Muscle layer of duodenum (tissue), 2 donors: ENCODE measurements around the gene GBP1.
"Not testable (repeated sequence)": the region's sequence is repeated elsewhere in the genome, so short reads cannot be mapped to it uniquely, and the experiment has no call there.

Experiments
- H3K27ac ChIP-seq: one replicate; pipeline ENCODE4 v1.7.0; 2013; ENCODE audit warnings: mild to moderate bottlenecking, low read length
- H3K27me3 ChIP-seq: one replicate; pipeline ENCODE4 v1.7.0; 2013; ENCODE audit warnings: low read depth, mild to moderate bottlenecking, control low read depth, low read length
- H3K36me3 ChIP-seq, 2 donors: one replicate each; pipeline ENCODE4 v1.7.0; 2013; ENCODE audit warnings: low read length in 2 of 2, control low read depth in 1 of 2, mild to moderate bottlenecking in 1 of 2; ENCODE audit not compliant: insufficient read depth in 2 of 2, control insufficient read depth in 1 of 2
- H3K4me1 ChIP-seq, 2 donors: one replicate each; pipeline ENCODE4 v1.7.0; 2013; ENCODE audit warnings: low read length in 2 of 2, mild to moderate bottlenecking in 2 of 2, control low read depth in 1 of 2, moderate library complexity in 1 of 2; ENCODE audit not compliant: insufficient read depth in 2 of 2, control insufficient read depth in 1 of 2
- H3K4me3 ChIP-seq, 2 donors: one replicate each; pipeline ENCODE4 v1.7.0; 2013; ENCODE audit warnings: low read length in 2 of 2, low read depth in 1 of 2, mild to moderate bottlenecking in 1 of 2
- H3K9me3 ChIP-seq, 2 donors: one replicate each; pipeline ENCODE4 v1.7.0; 2013; ENCODE audit warnings: low read length in 2 of 2, control low read depth in 1 of 2, mild to moderate bottlenecking in 1 of 2; ENCODE audit not compliant: control insufficient read depth in 1 of 2
- donor health status: healthy.

Gene GBP1

GRCh38 chr1:89087241-89087640 is 22.2 kb upstream of the GBP1 start:
- no peaks in the 10 kb centered on the region for H3K9me3 ChIP-seq
- H3K36me3 ChIP-seq, result no peaks in the 10 kb centered on the region
- H3K27ac ChIP-seq, result no peak overlapping the region
- H3K27me3 ChIP-seq, result no peaks in the 10 kb centered on the region
- no peak overlapping the region for H3K4me3 ChIP-seq
- no peaks in the 10 kb centered on the region for H3K4me1 ChIP-seq

- Histone ChIP-seq H3K36me3 (no peaks in the 10 kb centered on the region), H3K27ac (no peak overlapping the region), H3K4me1 (no peaks in the 10 kb centered on the region), H3K9me3 (no peaks in the 10 kb centered on the region), H3K4me3 (no peak overlapping the region), H3K27me3 (no peaks in the 10 kb centered on the region)
These were observed 20.8 kb upstream of the GBP1 start for GRCh38 chr1:89085781-89086180.

- Histone ChIP-seq H3K27ac (no peak overlapping the region), H3K4me3 (no peak overlapping the region), H3K9me3 (no peaks in the 10 kb centered on the region), H3K4me1 (no peaks in the 10 kb centered on the region), H3K36me3 (no peaks in the 10 kb centered on the region), H3K27me3 (no peaks in the 10 kb centered on the region)
These were observed 16.0 kb upstream of the GBP1 start for GRCh38 chr1:89081005-89081404.

- not testable (repeated sequence) for H3K27ac ChIP-seq, H3K4me1 ChIP-seq, H3K36me3 ChIP-seq, H3K4me3 ChIP-seq, H3K9me3 ChIP-seq, H3K27me3 ChIP-seq
These were observed 15.1 kb upstream of the GBP1 start for GRCh38 chr1:89080068-89080467.

GRCh38 chr1:89072466-89073065 is 7.6 kb upstream of the GBP1 start:
- not testable (repeated sequence) for H3K27ac ChIP-seq, H3K27me3 ChIP-seq, H3K4me3 ChIP-seq, H3K9me3 ChIP-seq, H3K36me3 ChIP-seq, H3K4me1 ChIP-seq

GRCh38 chr1:89070509-89070908 is 5.5 kb upstream of the GBP1 start:
- no peaks in the 10 kb centered on the region for H3K9me3 ChIP-seq
- H3K4me1 ChIP-seq, result no peaks in the 10 kb centered on the region
- H3K27ac ChIP-seq, result no peak overlapping the region
- no peaks in the 10 kb centered on the region for H3K27me3 ChIP-seq
- peak overlapping the region; percentile 49 to 75 for H3K4me3 ChIP-seq
- no peaks in the 10 kb centered on the region for H3K36me3 ChIP-seq

- H3K4me3 ChIP-seq, result peak overlapping the region; percentile 49 to 75
- no peaks in the 10 kb centered on the region for H3K36me3 ChIP-seq
These were observed 4.9 kb upstream of the GBP1 start for GRCh38 chr1:89069951-89070350.

GRCh38 chr1:89068291-89068690 is 3.3 kb upstream of the GBP1 start:
- Histone ChIP-seq H3K36me3 (no peaks in the 10 kb centered on the region), H3K9me3 (no peaks in the 10 kb centered on the region), H3K27ac (no peak overlapping the region), H3K27me3 (no peaks in the 10 kb centered on the region), H3K4me1 (peaks cover 0 to 3% of the 10 kb centered on the region in 2 donors), H3K4me3 (no peak overlapping the region)

More at GRCh38 chr1:89069951-89070350, 4.9 kb upstream of the GBP1 start:
- Histone ChIP-seq H3K9me3 (no peaks in the 10 kb centered on the region), H3K4me1 (no peaks in the 10 kb centered on the region), H3K27ac (peak overlapping the region; percentile 69), H3K27me3 (no peaks in the 10 kb centered on the region)

- H3K27me3 ChIP-seq, result no peaks in the 10 kb centered on the region
- H3K4me1 ChIP-seq, result peaks cover 3 to 12% of the 10 kb centered on the region in 2 donors
- H3K4me3 ChIP-seq, result peak overlapping the region; percentile 76 to 87
- H3K27ac ChIP-seq, result peak overlapping the region; percentile 94
- no peaks in the 10 kb centered on the region for H3K36me3 ChIP-seq
- H3K9me3 ChIP-seq, result no peaks in the 10 kb centered on the region
These were observed 376 bp downstream of the GBP1 start for GRCh38 chr1:89064632-89065031.

- Histone ChIP-seq H3K27me3 (no peaks in the 10 kb centered on the region), H3K27ac (peak overlapping the region; percentile 94), H3K4me1 (peaks cover 3 to 12% of the 10 kb centered on the region in 2 donors), H3K36me3 (peaks cover 9 to 14% of the 10 kb centered on the region in 2 donors), H3K4me3 (peak overlapping the region in 1 of 2 donors; percentile 76), H3K9me3 (no peaks in the 10 kb centered on the region)
These were observed 1.9 kb downstream of the GBP1 start for GRCh38 chr1:89063094-89063493.

- H3K9me3 ChIP-seq, result no peaks in the 10 kb centered on the region
- H3K27ac ChIP-seq, result no peak overlapping the region
- no peak overlapping the region for H3K4me3 ChIP-seq
- H3K36me3 ChIP-seq, result peaks cover 37 to 43% of the 10 kb centered on the region in 2 donors
- H3K4me1 ChIP-seq, result peaks cover 3 to 12% of the 10 kb centered on the region in 2 donors
- no peaks in the 10 kb centered on the region for H3K27me3 ChIP-seq
These were observed 4.9 kb downstream of the GBP1 start for GRCh38 chr1:89060091-89060490.

GRCh38 chr1:89051955-89052312 is 13.1 kb downstream of the GBP1 start:
- H3K27me3 ChIP-seq, result no peaks in the 10 kb centered on the region
- H3K4me3 ChIP-seq, result no peak overlapping the region
- H3K36me3 ChIP-seq, result peaks cover 51 to 61% of the 10 kb centered on the region in 2 donors
- H3K9me3 ChIP-seq, result no peaks in the 10 kb centered on the region
- no peak overlapping the region for H3K27ac ChIP-seq
- H3K4me1 ChIP-seq, result no peaks in the 10 kb centered on the region
